HPDE6-E6E7 (cell line): Measurements from ENCODE around the gene NR2C1.
"Not testable (repeated sequence)": the region's sequence is repeated elsewhere in the genome, so short reads cannot be mapped to it uniquely, and the experiment has no call there.

ENCODE experiments used
- DNase-seq: peaks from one replicate; pipeline ENCODE4 v3.0.0; 2011; ENCODE audit warnings: missing footprints; ENCODE audit errors: extremely low spot score

Gene NR2C1

DNA sequence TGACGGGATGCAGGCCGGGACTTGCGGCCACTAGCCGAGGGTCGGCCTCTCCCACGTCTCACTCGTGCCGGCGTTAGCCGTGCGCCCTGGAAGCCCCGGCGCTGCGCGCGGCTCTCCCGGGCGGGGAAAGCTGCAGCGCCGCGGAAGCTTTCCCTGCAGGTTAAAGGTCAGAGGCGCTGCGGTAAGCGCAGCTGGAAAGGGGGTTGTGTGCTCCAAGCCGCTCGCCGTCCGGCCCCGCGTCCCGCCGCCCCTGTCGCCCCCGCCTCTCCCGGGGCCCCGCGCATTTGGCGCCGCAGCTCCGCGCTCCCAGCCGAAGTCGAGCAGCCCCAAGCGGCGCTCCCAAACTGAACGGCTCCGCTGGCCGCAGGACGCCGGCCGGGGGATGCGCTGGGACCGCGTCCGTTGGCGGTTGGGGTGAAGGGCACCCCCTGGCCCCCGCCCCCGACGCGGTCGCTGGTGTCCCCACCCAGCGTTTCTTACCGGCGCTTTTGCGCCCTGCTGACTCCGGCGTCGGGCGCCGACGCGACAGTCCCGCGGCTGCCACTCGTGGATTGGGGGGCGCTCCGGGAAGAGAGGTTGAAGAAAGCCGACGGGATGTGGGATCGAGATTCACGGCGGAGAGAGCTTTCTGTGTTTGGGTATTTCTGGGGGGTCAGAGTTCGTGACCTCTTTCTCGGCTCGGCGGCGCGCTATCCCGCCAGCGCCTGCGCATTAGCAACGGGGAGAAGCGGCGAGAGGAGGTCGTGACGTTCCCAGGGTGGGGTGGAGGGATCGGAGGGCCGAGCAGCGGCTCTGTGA is at the start of gene NR2C1:
Gene NR2C1, minus strand, starts transcription at position 719 of the 798 bp plus-strand sequence. CDS start 6,234 bp downstream, outside the sequence.
- peak; percentile 99 for DNase-seq

DNA sequence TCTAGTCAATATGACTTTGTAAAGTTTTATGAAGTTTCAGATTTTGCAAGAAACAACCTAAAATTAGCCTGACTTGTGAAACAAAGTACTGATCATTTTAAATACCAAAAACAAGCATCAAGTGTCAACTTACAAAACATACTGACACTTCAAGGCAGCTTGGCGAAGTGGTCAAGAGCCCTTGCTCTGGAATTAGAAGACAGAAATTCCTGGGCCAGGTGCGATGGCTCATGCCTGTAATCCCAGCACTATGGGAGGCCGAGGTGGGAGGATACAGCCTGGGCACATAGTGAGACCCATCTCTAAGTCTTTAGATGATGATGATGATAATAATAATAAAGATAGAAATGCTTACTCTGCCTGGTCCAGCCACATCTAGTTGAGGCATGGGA is 45.4 kb upstream of the NR2C1 start:
- DNase-seq, result no peak

DNA sequence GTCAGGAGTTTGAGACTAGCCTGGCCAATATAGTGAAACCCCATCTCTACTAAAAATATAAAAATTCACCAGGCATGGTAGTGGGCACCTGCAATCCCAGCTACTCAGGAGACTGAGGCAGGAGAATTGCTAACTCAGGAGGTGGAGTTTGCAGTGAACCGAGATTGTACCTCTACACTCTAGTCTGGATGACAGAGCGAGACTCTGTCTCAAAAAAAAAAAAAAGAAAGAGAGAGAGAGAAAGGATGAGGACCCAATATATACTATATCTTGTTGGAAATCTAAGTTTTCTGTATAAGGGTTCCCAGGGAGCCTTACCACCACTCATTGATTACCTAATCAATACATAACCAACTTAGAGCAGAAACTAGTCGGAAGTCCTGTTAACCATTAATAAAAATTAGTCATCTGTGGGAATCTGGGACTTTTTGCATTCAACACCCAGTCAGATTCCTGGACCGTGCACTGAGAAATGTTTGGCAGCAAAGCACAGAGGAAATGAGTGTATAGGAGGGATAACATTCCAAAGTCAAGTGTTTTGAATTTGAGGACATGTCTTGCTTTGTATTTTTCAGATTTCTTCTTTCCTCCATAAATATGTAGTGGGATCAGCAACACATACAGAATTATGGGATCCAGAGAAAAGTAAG is 44.8 kb upstream of the NR2C1 start:
- DNase-seq, result peak; percentile 31

DNA sequence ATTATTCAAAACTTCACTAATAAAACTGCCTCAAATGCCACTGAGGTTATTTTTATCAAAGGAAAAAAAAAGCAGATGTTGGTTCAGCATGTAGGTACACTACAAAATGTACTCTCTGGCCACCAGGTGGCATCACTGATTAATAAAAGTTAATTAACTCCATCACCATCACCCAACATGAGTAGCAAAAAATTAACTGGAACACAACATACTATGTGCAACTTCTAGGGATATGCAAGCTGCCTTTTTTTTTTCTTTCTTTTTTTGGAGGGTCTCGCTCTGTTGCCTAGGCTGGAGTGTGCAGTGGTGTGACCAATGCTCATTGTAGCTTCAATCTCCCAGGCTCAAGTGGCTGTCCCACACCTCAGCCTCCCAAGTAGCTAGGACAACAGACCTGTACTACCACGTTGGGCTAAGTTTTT is 43.8 kb upstream of the NR2C1 start:
- DNase-seq, result no peak

DNA sequence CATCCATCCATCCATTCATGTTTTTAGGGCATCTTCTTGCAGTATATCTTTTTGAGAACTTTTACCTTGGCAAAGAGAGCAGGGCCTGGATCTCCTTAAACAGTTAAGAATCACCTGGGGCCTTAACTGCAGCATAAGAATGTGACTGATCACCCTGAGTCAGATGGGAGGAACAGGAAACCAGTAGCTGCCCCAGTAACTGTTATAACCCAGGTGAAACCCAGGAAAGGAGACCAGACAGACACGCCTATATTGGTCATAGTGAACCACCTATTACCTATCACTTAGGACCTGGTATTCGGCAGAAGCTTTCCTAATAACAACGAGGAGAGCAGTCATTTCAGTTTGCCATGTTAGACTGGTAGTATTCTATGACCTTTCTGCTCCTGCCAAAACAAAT is 43.4 kb upstream of the NR2C1 start:
- DNase-seq, result peak; percentile 94

DNA sequence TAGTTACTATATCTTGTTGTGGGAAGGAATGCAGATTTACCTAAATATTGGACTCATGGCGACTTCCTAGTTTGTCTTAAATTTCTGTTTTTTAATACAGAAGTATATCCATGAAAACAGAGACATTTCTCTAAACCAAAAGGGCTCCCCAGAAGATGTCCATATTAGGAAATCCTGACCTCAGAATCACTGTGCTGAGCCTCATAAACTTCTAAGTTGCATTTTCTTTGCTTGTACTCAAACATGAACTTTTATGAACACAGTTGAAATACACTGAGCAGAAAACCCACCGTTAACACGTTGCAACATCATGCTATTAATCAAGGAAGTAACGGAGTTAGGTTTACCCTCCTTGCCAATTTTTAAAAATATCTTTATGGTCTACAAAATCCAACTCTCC is 42.9 kb upstream of the NR2C1 start:
- DNase-seq, result no peak

DNA sequence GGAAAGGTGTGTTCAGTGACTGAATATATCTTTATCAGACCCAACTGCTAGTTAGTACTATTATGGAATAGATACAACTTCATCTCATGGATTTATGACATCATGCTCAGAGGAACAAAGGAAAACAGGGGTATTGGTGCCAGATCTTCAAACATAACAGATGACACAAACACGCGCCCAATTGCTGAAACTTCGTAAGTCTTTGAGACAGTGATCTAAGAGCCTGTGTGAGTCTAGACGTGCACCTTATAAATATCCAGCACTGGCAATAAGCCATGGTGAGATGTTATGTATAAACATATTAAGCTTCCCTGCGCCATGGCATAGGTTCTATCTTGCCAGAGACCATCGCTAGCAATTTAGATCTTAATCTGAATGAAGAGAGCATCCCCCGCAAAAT is 42.2 kb upstream of the NR2C1 start:
- no peak for DNase-seq

DNA sequence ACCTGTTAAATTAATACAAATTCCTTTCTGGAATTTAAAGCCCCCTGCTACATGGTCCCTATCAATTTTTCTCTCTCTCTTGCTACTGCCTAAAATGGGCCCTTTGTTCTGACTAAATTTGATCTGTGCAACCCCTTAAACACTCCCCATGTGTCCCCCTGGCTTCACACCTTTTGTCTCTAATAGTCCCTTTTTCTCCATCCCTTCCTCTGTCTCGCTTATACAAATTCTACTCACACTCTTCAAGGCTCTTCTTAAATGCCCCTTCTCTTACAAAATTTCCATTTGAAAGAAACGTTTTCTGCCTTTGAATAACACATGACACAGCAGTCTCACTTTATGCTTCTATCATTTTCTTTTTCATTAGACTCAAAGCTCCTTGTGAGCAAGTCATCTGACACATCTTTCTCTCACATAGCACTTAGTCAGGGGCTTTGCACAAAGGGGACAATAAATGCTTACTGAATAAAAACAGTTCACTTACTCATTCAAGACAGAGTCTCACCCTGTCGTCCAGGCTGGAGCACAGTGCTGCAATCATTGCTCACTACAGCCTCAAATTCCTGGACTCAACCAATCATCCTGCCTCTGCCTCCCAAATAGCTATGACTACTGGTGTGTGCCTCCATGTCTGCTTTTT is 41.5 kb upstream of the NR2C1 start:
- DNase-seq, result no peak

DNA sequence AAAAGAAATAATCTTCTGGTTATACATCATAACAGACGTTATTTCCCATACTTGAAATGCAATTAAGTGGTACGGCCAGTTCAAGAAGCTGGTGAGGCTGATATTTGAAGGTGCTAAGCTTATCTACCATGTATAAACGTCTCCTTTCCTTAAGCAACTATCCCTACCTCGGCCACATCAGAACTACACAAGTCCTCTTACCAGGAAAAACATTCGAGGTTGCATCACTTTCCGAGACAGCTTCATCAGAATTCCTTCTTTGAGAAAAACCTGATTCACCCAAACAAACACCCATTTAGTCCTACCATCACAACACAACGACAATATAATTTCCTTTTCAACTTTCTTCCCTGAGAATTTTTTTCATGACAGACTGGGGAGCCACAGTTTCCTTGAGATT is 33.9 kb upstream of the NR2C1 start:
- DNase-seq, result no peak

DNA sequence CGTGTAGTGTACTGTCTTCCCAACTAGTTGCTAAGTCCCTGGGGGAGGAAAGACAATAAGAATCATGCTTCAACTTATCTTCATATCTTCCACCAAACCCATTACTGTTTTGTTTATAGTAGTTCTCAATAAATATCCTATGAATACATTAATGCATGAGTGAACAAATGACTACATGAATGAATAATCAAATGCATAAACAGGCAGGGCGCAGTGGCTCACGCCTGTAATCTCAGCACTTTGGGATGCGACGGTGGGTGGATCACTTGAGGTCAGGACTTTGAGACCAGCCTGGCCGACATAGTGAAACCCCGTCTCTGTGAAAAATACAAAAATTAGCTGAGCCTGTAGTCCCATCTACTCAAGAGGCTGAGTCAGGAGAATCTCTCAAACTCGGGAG is 32.1 kb upstream of the NR2C1 start:
- no peak for DNase-seq

DNA sequence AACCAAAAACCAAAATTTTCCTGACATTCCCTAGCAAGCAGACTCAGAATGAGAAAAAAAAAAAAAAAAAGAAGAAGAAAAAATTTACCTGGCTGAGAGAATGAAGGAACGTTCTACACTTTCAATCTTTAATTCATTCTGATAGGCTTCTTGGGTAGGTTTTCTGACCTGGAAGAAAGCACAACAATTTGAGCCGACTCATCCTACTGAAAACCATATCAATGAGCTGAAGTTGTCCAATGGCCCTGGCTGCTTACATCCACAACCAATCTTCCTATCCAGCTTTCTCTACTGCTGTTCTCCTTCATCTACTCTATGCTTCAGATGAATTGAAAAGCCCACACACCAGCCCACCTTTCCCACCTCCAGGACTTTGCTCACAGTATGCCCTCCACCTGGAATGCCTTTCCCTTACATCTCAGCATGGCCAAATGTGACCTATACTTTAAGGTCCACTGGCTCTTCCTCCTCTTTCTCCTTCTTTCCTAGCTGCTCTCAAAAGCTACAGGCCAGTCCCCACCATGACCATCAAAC is 31.6 kb upstream of the NR2C1 start:
- DNase-seq, result no peak

DNA sequence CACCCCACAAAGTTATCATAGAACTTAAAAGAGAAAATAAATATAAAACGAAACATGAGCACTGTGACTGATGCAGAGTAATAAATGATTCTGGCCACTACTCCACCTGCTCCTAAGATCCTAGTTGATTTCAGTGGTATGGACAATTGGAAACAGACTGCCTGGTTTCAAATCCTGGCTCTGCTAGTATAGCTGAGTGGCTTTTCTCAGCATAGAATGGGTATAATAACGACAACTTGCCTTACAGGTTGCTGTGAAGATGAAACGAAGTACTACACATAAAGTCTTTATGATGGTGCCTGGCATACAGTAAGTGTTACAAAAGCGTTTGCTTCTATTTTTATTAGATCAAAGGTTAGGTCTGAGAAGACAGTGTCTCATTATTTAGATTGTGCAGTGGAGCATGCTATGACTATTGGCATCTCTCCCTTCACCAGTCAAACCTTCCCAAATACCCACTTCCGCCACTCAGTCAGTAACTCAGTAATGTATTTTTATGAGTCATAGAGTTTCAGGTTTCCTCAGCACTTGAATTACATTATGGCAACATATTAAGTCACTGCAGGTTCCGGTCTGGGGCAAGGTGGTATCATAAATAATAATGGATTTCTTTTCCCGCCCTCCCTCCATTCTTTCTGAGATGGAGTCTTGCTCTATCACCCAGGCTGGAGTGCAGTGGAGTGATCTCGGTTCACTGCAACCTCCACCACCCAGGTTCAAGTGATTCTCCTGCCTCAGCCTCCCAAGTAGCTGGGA is 29.7 kb upstream of the NR2C1 start:
- peak; percentile 88 for DNase-seq

DNA sequence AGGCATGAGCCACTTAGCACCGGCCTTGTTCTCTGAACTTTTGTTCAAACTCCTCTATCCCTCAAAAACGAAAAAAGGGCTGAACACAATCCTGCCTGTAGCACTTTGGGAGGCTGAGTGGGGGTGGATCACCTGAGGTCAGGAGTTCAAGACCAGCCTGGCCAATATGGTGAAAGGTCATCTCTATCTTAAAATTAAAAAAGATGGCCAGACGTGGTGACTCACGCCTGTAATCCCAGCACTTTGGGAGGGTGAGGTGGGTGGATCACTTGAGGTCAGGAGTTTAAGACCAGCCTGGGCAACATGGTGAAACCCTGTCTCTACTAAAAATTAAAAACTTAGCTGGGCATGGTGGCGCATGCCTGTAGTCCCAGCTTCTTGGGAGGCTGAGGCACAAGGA is 28.5 kb upstream of the NR2C1 start:
- DNase-seq, result not testable (repeated sequence)

DNA sequence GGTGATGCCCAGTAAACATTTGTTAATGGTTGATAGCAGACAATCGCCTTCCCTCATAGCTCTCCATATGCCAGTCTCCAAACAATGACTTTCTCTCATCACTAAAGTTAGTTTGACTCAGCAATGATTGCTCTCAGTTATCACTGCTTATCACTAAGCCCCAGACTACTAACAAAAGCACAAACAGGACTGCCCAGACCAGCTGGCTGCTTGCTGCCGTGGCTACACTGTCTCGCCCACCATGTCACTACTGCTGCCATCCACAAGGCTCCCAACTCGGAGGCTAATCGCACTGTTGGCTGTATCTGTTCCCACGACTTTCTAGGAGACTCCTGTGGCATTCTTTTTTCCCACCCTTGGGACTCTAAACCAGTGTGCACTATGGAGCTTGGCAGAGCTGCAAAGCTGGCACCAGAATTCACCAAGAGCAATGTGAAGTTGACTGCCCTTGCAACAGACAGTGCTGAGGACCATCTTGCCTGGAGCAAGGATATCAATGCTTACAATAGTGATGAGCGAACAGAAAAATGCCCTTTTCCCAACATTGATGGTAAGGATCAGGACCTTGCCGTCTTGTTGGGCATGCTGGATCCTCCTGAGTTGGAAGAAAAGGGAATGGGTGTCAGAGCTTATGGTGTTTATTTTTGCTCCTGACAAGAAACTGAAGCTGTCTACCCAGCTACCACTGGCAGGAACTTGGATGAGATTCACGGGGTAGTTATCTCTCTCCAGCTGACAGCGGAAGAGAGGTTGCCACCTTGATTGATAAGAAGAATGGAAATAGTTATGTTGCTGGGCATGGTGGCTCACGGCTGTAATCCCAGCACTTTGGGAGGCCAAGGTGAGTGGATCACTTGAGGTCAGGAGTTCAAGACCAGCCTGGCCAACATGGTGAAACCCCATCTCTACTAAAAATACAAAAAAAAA is 27.1 kb upstream of the NR2C1 start:
- no peak for DNase-seq

DNA sequence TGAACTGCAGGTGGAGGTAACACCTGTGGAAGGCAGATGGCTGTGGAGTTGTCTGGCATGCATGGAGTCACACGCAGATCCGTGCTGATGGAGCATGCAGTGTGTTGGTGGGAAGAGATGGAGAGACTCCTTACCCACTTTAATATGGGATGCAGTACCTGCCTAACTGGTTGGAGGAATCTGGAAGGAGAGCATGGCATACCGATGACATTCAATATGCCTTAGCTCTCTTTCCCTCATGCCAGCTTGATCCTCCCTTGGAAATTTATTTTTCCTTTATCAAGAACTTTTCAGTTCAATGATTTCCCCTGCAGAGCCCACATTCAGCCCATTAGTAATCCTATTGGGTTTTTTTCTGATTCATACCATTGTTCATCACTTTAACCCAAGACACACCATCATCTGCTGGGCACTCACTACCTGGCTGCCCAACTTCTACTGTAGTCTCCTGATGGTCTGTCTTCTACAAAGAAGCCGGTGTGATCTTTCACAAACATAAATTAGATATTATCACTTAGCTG is 25.9 kb upstream of the NR2C1 start:
- DNase-seq, result no peak

DNA sequence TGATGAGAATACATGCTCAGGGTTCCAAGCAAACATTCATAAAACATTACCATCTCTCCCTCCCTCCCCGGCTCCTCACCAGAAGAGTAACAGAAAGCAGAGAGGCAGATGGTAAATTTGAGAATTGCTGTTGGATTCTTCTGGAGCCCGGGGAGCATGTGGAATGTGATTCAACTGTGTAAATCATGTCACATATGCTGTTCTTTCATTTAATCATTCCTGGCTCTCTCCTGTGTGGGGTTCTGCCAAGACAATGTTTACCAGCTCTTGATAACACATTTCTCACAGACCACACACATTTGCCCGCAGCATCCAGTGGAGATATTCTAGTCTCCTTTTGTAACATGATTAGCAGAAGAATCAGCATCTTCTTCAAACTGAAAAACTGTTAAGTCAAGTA is 23.4 kb upstream of the NR2C1 start:
- no peak for DNase-seq

DNA sequence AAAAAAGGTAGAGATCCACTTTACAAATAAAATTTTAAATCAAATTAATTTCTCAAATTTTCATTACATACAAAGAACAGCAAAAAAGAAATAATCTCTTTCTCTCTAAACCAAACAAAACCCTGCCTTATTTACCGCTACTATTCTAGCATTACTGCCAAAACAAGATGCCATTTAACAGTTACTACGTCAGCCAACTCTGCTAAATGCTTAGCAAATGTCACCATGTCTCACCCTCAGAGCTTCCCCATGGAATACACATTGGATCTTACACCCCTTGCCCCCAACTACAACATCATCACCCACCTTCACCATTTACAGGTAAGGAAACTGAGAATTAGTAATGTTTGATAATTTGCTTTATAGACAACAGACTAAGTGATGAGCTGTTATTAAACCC is 23.0 kb upstream of the NR2C1 start:
- no peak for DNase-seq

DNA sequence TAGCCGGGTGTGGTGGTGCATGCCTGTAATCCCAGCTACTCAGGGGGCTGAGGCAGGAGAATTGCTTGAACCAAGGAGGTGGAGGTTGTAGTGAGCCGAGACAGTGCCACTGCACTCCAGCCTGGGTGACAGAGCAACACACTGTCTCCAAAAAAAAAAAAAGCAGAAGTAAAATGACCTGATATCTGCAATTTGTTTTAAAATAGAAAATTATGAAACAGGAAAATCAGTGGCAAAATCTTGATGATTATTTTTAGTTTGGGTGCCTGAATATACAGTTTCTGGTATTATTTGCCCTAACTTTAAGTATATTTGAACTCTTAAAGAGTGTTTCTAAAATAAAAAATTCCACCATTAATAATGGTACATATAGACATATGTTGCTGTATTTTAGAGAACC is 22.4 kb upstream of the NR2C1 start:
- DNase-seq, result not testable (repeated sequence)

DNA sequence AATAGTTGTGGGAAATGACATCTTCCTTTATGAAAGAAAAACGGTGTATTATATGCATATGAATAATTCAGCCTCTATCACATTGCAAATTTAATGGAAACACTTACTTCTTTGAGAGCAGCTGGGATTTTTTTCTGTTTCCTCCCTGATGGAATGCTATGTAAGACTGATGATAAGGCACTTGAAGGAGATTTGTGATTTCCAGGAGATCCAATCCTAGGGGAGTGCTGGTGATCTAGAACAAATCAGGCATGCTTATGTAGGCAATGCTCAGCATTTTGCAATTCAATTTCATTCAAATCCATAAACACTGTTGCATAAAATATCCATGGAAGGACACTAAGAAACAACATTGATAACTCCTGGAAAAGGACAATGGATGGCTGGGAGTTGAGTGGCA is 16.0 kb upstream of the NR2C1 start:
- no peak for DNase-seq

DNA sequence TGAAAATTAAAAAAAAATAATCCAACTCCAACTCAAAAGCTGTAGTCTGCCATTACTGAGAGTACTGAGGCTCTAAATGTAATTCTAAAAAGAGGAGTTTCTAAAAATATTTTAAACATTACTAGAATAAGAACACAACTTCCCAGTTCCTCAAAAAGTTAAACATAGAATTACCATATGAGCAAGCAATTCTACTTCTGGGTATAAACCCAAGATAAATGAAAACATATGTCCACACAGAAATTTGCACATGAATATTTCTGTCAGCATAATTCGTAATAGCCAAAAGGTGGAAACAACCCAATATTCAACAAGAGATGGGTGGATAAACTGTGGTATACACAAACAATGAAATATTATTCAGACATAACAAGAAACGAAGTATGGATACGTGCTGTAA is 15.0 kb upstream of the NR2C1 start:
- DNase-seq, result no peak

DNA sequence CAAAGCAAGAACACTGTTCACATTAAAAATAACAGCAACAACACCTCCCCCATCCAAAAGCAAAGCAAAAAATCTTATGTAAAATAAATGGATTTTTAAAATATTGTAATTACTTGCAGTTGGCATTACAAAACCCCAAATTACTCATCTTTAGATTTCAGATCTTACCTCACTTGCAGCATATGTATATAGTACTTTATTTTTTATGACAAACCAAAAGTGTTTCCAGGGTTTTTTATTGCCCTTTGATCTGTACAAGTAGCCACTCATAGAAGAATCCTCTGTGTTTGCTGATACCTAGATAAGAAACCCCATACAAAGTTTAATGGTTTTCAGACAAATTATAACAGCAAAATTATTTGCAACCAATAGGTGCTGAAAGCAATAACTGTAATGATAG is 12.2 kb upstream of the NR2C1 start:
- DNase-seq, result no peak
